ENCODE measurements around the gene ATP8A2.

DNA sequence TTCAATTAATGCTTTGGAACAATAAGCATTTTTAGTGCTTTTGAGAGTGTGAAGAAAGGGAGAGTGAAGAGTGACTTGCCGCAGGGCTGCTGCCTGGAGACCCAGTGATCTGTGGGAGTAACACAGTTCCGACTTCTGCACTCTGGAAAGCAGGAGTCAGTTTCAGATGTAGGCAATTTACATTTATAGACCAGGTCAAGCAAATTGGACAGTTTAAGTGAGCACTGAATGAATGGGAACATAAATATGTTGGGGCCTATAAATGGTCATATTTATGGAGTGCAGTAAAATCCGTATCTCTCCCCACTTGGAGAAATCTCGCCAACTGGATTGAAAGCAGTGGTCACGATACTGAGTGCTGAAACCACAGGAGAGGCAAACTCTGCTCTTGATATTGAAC, 689.5 kb downstream of the ATP8A2 start:
- TF ChIP-seq, protein P1, sequence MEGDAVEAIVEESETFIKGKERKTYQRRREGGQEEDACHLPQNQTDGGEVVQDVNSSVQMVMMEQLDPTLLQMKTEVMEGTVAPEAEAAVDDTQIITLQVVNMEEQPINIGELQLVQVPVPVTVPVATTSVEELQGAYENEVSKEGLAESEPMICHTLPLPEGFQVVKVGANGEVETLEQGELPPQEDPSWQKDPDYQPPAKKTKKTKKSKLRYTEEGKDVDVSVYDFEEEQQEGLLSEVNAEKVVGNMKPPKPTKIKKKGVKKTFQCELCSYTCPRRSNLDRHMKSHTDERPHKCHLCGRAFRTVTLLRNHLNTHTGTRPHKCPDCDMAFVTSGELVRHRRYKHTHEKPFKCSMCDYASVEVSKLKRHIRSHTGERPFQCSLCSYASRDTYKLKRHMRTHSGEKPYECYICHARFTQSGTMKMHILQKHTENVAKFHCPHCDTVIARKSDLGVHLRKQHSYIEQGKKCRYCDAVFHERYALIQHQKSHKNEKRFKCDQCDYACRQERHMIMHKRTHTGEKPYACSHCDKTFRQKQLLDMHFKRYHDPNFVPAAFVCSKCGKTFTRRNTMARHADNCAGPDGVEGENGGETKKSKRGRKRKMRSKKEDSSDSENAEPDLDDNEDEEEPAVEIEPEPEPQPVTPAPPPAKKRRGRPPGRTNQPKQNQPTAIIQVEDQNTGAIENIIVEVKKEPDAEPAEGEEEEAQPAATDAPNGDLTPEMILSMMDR (IDR thresholded peaks at IDR 0.05) = no peak
- TF ChIP-seq POLR2A (IDR thresholded peaks at IDR 0.05) = no peak
